ENCODE data around the gene UBTD2.

Gene UBTD2

GRCh38 chr5:172303572-172304335 is 20.2 kb upstream of the UBTD2 start:
- H3K4me3 ChIP-seq (ENCODE audit: low read length), result no peak overlapping the region
- no peak for TF ChIP-seq CTCF (IDR thresholded peaks at IDR 0.05; ENCODE audit: low read depth, low read length)
- TF ChIP-seq EZH2phosphoT487 (IDR thresholded peaks at IDR 0.05; ENCODE audit: low read depth), result no peak
- no peak overlapping the region for H3K27ac ChIP-seq (ENCODE audit: low read length)
- no peaks in the 10 kb centered on the region for H3K36me3 ChIP-seq (replicated peaks; ENCODE audit: low read depth, low read length)
- H3K4me1 ChIP-seq (ENCODE audit: low read length), result no peaks in the 10 kb centered on the region
- H3K4me2 ChIP-seq (ENCODE audit: low read length), result no peak overlapping the region
- H3K9me3 ChIP-seq (ENCODE audit: insufficient read depth, low read length), result 0 out of 2 replicates have a peak, but pooled peaks cover 3% of the 10 kb centered on the region
- H3K27me3 ChIP-seq (ENCODE audit: low read depth, low read length), result peaks cover 3% of the 10 kb centered on the region; the same call in 1 of the 2 replicates
- H3K9ac ChIP-seq (ENCODE audit: low read length), result no peak overlapping the region
- no peaks in the 10 kb centered on the region for H4K20me1 ChIP-seq (ENCODE audit: insufficient read depth, low read length)
- no peak overlapping the region for H2AFZ ChIP-seq (ENCODE audit: low read depth, low read length)
- no peaks in the 10 kb centered on the region for H3K79me2 ChIP-seq (ENCODE audit: low read length)

GRCh38 chr5:172303162-172303561 is 19.6 kb upstream of the UBTD2 start:
- H3K4me3 ChIP-seq (ENCODE audit: low read length), result no peak overlapping the region

GRCh38 chr5:172302047-172302710 is 18.6 kb upstream of the UBTD2 start:
- Histone ChIP-seq H3K4me1 (ENCODE audit: low read length) (no peaks in the 10 kb centered on the region), H3K27ac (ENCODE audit: low read length) (no peak overlapping the region), H3K4me2 (ENCODE audit: low read length) (no peak overlapping the region), H2AFZ (ENCODE audit: low read depth, low read length) (no peak overlapping the region), H3K36me3 (replicated peaks; ENCODE audit: low read depth, low read length) (no peaks in the 10 kb centered on the region), H4K20me1 (ENCODE audit: insufficient read depth, low read length) (no peaks in the 10 kb centered on the region), H3K9ac (ENCODE audit: low read length) (no peak overlapping the region), H3K9me3 (ENCODE audit: insufficient read depth, low read length) (0 out of 2 replicates have a peak, but pooled peaks cover 3% of the 10 kb centered on the region), H3K79me2 (ENCODE audit: low read length) (no peaks in the 10 kb centered on the region), H3K27me3 (ENCODE audit: low read depth, low read length) (no peaks in the 10 kb centered on the region), H3K4me3 (ENCODE audit: low read length) (no peak overlapping the region)
- TF ChIP-seq CTCF (IDR thresholded peaks at IDR 0.05; ENCODE audit: low read depth, low read length), result no peak
- TF ChIP-seq EZH2phosphoT487 (IDR thresholded peaks at IDR 0.05; ENCODE audit: low read depth), result no peak

More at GRCh38 chr5:172303162-172303561, 19.6 kb upstream of the UBTD2 start:
- Histone ChIP-seq H2AFZ (ENCODE audit: low read depth, low read length) (no peak overlapping the region), H3K9me3 (ENCODE audit: insufficient read depth, low read length) (0 out of 2 replicates have a peak, but pooled peaks cover 3% of the 10 kb centered on the region), H3K9ac (ENCODE audit: low read length) (no peak overlapping the region), H3K27me3 (ENCODE audit: low read depth, low read length) (peaks cover 2% of the 10 kb centered on the region; the same call in 1 of the 2 replicates), H3K36me3 (replicated peaks; ENCODE audit: low read depth, low read length) (no peaks in the 10 kb centered on the region), H3K79me2 (ENCODE audit: low read length) (no peaks in the 10 kb centered on the region), H3K4me1 (ENCODE audit: low read length) (no peaks in the 10 kb centered on the region), H3K4me2 (ENCODE audit: low read length) (no peak overlapping the region), H4K20me1 (ENCODE audit: insufficient read depth, low read length) (no peaks in the 10 kb centered on the region), H3K27ac (ENCODE audit: low read length) (no peak overlapping the region)
- TF ChIP-seq CTCF (IDR thresholded peaks at IDR 0.05; ENCODE audit: low read depth, low read length), result no peak
- no peak for TF ChIP-seq EZH2phosphoT487 (IDR thresholded peaks at IDR 0.05; ENCODE audit: low read depth)

- Histone ChIP-seq H3K4me3 (ENCODE audit: low read length) (no peak overlapping the region), H4K20me1 (ENCODE audit: insufficient read depth, low read length) (no peaks in the 10 kb centered on the region), H3K27me3 (ENCODE audit: low read depth, low read length) (peaks cover 3% of the 10 kb centered on the region; the same call in 1 of the 2 replicates), H3K79me2 (ENCODE audit: low read length) (no peaks in the 10 kb centered on the region), H3K4me2 (ENCODE audit: low read length) (no peak overlapping the region), H2AFZ (ENCODE audit: low read depth, low read length) (no peak overlapping the region), H3K36me3 (replicated peaks; ENCODE audit: low read depth, low read length) (no peaks in the 10 kb centered on the region), H3K9me3 (ENCODE audit: insufficient read depth, low read length) (no peaks in the 10 kb centered on the region), H3K27ac (ENCODE audit: low read length) (no peak overlapping the region), H3K4me1 (ENCODE audit: low read length) (no peaks in the 10 kb centered on the region), H3K9ac (ENCODE audit: low read length) (no peak overlapping the region)
- TF ChIP-seq CTCF (IDR thresholded peaks at IDR 0.05; ENCODE audit: low read depth, low read length) (no peak), EZH2phosphoT487 (IDR thresholded peaks at IDR 0.05; ENCODE audit: low read depth) (no peak)
These were observed 16.4 kb upstream of the UBTD2 start for GRCh38 chr5:172299916-172300439.
